CD4-positive, alpha-beta memory T cell (primary cell): ENCODE measurements around the gene CHD6. TPM values are rescaled to one million over a fixed set of nuclear protein-coding genes. Genes with fewer than 3 reads are reported as not detected.

Experiments used
- CTCF ChIA-PET: fragments of 350-600 bp; sonication (Branson Sonifier 250); formaldehyde crosslinking; loops from one replicate; lab custom pipeline; 2021; ENCODE audit warnings: inconsistent platforms; ENCODE audit not compliant: partially characterized antibody; lab: Charles Lee
- POLR2A ChIA-PET: fragments of 350-600 bp; sonication (Branson Sonifier 250); formaldehyde crosslinking; loops from one replicate; lab custom pipeline; 2021; ENCODE audit not compliant: partially characterized antibody; lab: Charles Lee
- DNase-seq, 5 donors: peaks; one replicate each; pipeline versions ENCODE4 v3.0.0 to v3.0.0-alpha.2; 2020 to 2022; ENCODE audit warnings: mixed read lengths in 1 of 5
- H3K27ac ChIP-seq: one replicate; pipeline ENCODE4 v1.7.0; 2013; ENCODE audit warnings: low read depth, low read length
- H3K27me3 ChIP-seq: 2 replicates; pipeline ENCODE4 v1.7.0; 2013; ENCODE audit warnings: mild to moderate bottlenecking, low read length, moderate library complexity; ENCODE audit not compliant: insufficient read depth
- H3K36me3 ChIP-seq: 2 replicates; pipeline ENCODE4 v1.7.0; 2013; ENCODE audit warnings: mild to moderate bottlenecking, low read length, moderate library complexity; ENCODE audit not compliant: insufficient read depth
- H3K4me1 ChIP-seq: 2 replicates; pipeline ENCODE4 v1.7.0; 2013; ENCODE audit warnings: mild to moderate bottlenecking, low read length, moderate library complexity; ENCODE audit not compliant: insufficient read depth
- H3K4me3 ChIP-seq, 2 donors: one replicate each; pipeline ENCODE4 v1.7.0; 2013; ENCODE audit warnings: low read length in 2 of 2, mild to moderate bottlenecking in 1 of 2
- H3K9me3 ChIP-seq, 2 donors: one replicate each; pipeline ENCODE4 v1.7.0; 2013; ENCODE audit warnings: low read length in 2 of 2, control low read depth in 1 of 2; ENCODE audit not compliant: control insufficient read depth in 1 of 2
- H3K27ac Mint-ChIP-seq, 7 donors: one replicate each; pipeline ENCODE4 v1.8.0; 2020 to 2021; ENCODE audit warnings: mixed read lengths in 7 of 7, mild to moderate bottlenecking in 6 of 7, inconsistent platforms in 3 of 7, moderate library complexity in 3 of 7
- H3K27me3 Mint-ChIP-seq, 2 donors: one replicate each; pipeline ENCODE4 v1.8.0; 2020 to 2021; ENCODE audit warnings: mixed read lengths in 2 of 2
- H3K36me3 Mint-ChIP-seq, 2 donors: one replicate each; pipeline ENCODE4 v1.8.0; 2020 to 2021; ENCODE audit warnings: mixed read lengths in 2 of 2, inconsistent platforms in 1 of 2, mild to moderate bottlenecking in 1 of 2
- H3K4me1 Mint-ChIP-seq, 4 donors: one replicate each; pipeline ENCODE4 v1.8.0; 2020 to 2021; ENCODE audit warnings: mixed read lengths in 4 of 4, mild to moderate bottlenecking in 1 of 4
- H3K4me3 Mint-ChIP-seq, 8 donors: one replicate each; pipeline ENCODE4 v1.8.0; 2020 to 2021; ENCODE audit warnings: mixed read lengths in 8 of 8, mild to moderate bottlenecking in 7 of 8, moderate library complexity in 6 of 8, inconsistent platforms in 3 of 8
- H3K9me3 Mint-ChIP-seq, 8 donors: one replicate each; pipeline ENCODE4 v1.8.0; 2020 to 2021; ENCODE audit warnings: mixed read lengths in 8 of 8, mild to moderate bottlenecking in 5 of 8, inconsistent platforms in 3 of 8, moderate library complexity in 1 of 8
- intact Hi-C: fragments of 100-400 bp; cut with micrococcal nuclease; formaldehyde crosslinking; loops from one replicate; pipeline ENCODE4 v1.15.1; 2023
- polyA plus RNA-seq, 2 donors: library from polyadenylated mRNA; unstranded; fragments of 300-500 nt; fragmentation: Illumina TruSeq; gene quantifications; one replicate each; pipeline ENCODE4 v1.2.3, GENCODE V29; 2021
- total RNA-seq, 2 experiments: library from RNA; stranded (reverse); gene quantifications; one replicate each; pipeline ENCODE4 v1.2.3, GENCODE V29; 2021

The CHD6 gene
- total and polyA plus RNA-seq, 4 experiments from 2014 or later = 29.2 to 96.8 (median 77.8) TPM

DNA sequence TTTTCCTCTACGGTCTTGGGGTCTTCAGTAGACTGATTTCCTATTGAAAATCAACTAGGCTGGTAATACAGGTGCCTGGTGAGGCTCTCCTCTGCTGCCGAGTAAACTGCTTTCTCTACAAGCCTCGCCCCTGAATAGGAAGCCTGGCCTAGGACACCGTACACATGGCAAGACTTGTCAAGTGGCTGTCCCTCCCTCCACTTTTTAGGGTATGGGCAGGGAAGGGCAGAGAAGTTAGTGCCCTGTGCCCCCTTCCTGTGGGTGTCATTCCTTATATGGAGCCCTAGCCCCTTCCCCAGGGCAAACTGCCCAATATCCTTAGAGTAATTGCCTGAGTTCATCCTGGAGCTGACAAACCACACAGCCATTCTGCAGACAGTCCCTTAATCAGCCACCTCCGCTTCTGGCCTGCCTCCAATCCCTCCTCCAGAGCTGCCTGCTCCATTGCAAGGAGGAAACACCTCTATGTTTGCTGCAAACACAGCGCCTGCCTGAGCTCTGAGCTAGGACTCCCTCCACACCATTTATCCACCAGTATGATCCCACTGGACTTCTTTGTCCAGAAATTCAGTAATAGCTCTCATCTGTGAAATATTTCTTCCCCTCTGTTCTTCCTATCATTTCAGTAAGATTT is 93.1 kb downstream of the CHD6 start:
- H3K4me3 Mint-ChIP-seq = no peak overlapping the region
- H3K27me3 Mint-ChIP-seq = no peaks in the 10 kb centered on the region
- H3K27me3 ChIP-seq = no peaks in the 10 kb centered on the region
- no peak overlapping the region for H3K27ac ChIP-seq
- no peak overlapping the region for H3K4me3 ChIP-seq
- POLR2A ChIA-PET = no interaction called here
- peaks cover 19 to 46% (median 32%) of the 10 kb centered on the region in 4 donors for H3K4me1 Mint-ChIP-seq
- H3K9me3 Mint-ChIP-seq = peaks cover 0 to 4% (median 0%) of the 10 kb centered on the region in 8 donors
- intact Hi-C loops = no loop called here
- H3K36me3 ChIP-seq = no peaks in the 10 kb centered on the region
- no peak for DNase-seq
- peaks cover 53 to 56% of the 10 kb centered on the region in 2 donors for H3K36me3 Mint-ChIP-seq
- CTCF ChIA-PET = no interaction called here
- no peaks in the 10 kb centered on the region for H3K4me1 ChIP-seq
- H3K9me3 ChIP-seq = no peaks in the 10 kb centered on the region
- H3K27ac Mint-ChIP-seq = no peak overlapping the region

DNA sequence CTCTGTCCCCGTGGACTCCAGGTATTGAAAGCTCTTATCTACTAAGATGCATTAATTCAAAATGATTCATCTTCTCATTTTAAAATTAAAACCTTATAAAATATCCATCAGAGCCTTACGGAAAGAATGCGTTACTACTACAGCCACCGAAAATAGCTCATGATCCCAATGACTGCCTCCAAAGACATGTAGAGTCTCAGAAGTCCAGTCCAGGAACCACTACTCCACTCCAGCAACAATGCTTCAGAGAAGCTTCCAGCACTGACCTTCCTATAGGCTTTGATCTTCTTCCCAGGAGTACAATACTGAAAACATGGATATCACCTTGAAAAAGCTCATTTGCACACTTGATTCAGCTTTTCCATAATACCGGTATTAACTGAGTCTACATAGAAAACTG is 94.3 kb downstream of the CHD6 start:
- Mint-ChIP-seq H3K4me3 (no peak overlapping the region), H3K4me1 (peaks cover 16 to 40% (median 30%) of the 10 kb centered on the region in 4 donors), H3K36me3 (peaks cover 53 to 59% of the 10 kb centered on the region in 2 donors), H3K27ac (no peak overlapping the region), H3K9me3 (peaks cover 0 to 4% (median 0%) of the 10 kb centered on the region in 8 donors), H3K27me3 (no peaks in the 10 kb centered on the region)
- no peak for DNase-seq
- Histone ChIP-seq H3K36me3 (no peaks in the 10 kb centered on the region), H3K27me3 (no peaks in the 10 kb centered on the region), H3K27ac (no peak overlapping the region), H3K4me3 (no peak overlapping the region), H3K4me1 (no peaks in the 10 kb centered on the region), H3K9me3 (no peaks in the 10 kb centered on the region)
- POLR2A ChIA-PET = no interaction called here
- CTCF ChIA-PET = interaction anchor here (1.2 kb wide), 1 partner anchor 11 kb away, joined by 3 read pairs; no protein-coding TSS in a partner anchor
- intact Hi-C loops = no loop called here

DNA sequence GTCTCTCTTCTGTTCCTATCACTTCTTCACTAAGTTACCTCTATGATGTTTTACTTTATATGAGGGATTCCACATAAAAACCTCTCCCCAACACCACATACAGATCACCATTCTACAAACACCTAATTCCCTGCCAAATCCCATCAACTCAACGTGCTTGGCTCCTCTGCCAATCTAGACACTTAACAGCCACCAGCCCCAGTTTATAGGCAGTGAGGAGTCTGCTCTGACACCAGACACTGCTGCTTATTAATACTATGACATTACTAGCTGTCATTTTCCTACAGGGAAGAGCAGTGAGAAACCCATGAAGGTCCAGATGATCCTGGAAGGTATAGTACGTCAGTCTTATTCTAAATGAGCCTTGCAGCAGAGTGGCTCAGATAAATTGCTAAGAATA is 104.3 kb downstream of the CHD6 start:
- Histone ChIP-seq H3K27ac (no peak overlapping the region), H3K9me3 (no peaks in the 10 kb centered on the region), H3K4me1 (no peaks in the 10 kb centered on the region), H3K4me3 (no peak overlapping the region), H3K36me3 (peaks cover 42% of the 10 kb centered on the region), H3K27me3 (no peaks in the 10 kb centered on the region)
- Mint-ChIP-seq H3K27me3 (no peaks in the 10 kb centered on the region), H3K9me3 (no peaks in the 10 kb centered on the region), H3K27ac (peak overlapping the region in 1 of 7 donors; percentile 19), H3K4me3 (no peak overlapping the region), H3K4me1 (peaks cover 19 to 31% (median 20%) of the 10 kb centered on the region in 4 donors), H3K36me3 (peaks cover 72% of the 10 kb centered on the region in 2 donors)
- intact Hi-C loops = no loop called here
- POLR2A ChIA-PET = no interaction called here
- no peak for DNase-seq
- CTCF ChIA-PET = no interaction called here

DNA sequence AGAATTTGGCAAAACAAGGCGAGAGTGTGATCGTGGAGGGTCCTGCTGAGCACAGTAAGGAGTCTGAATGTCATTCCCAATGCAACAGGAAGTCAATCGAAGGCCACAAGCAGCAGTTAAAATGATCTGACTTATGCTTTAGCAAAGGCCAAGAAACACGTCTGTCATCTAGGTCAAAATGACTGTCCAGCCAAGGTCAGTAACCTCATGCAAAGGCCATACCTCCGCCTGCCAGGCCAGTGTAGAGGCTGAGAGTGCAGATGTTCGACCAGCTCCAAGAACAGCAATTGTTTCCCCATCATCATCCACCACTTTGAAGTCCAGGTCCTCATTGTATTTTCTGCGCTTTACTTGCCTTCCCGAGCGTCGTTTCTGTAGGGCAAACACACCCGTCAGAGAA is 105.6 kb downstream of the CHD6 start:
- Mint-ChIP-seq H3K27me3 (no peaks in the 10 kb centered on the region), H3K27ac (peak overlapping the region in 1 of 7 donors; percentile 6), H3K4me3 (no peak overlapping the region), H3K4me1 (peaks cover 22 to 27% (median 24%) of the 10 kb centered on the region in 4 donors), H3K9me3 (no peaks in the 10 kb centered on the region), H3K36me3 (peaks cover 78 to 79% of the 10 kb centered on the region in 2 donors)
- Histone ChIP-seq H3K36me3 (peaks cover 42% of the 10 kb centered on the region), H3K4me3 (no peak overlapping the region), H3K4me1 (no peaks in the 10 kb centered on the region), H3K27ac (no peak overlapping the region), H3K27me3 (no peaks in the 10 kb centered on the region), H3K9me3 (no peaks in the 10 kb centered on the region)
- CTCF ChIA-PET = no interaction called here
- intact Hi-C loops = no loop called here
- no peak for DNase-seq
- POLR2A ChIA-PET = no interaction called here

DNA sequence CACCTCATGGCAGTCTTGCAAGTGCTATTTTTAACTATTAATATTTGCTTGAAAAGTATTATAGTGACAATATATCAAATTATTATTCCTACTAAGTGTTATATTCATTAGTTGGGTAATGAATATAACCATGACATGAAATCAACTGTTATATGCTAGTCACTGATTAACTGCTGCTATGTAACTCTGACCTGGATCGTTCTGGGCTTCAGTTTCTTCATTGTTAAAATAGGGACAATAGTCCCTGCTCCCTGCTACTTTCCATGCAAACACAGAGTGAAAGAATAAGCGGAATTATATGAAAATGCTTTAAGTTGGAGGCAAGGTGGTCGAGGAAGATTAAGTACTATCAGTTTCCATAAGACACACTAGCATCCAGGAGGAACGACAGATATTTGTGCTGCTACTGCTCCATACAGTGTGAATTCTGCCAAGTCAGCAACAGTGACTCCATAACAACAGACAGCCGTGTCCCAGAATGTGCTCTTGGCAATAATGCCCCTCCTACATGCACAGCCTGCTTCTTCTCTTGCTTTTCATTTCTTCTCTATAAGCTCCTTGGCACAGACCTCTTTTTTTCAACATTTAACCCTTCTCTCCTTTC is 107.2 kb downstream of the CHD6 start:
- Mint-ChIP-seq H3K27ac (peak overlapping the region in 2 of 7 donors; percentile 1 to 11), H3K9me3 (peaks cover 0 to 3% (median under 1%) of the 10 kb centered on the region in 8 donors), H3K27me3 (no peaks in the 10 kb centered on the region), H3K4me1 (peaks cover 14 to 21% (median 15%) of the 10 kb centered on the region in 4 donors), H3K36me3 (peaks cover 75 to 82% of the 10 kb centered on the region in 2 donors), H3K4me3 (no peak overlapping the region)
- no peaks in the 10 kb centered on the region for H3K27me3 ChIP-seq
- peaks cover 42% of the 10 kb centered on the region for H3K36me3 ChIP-seq
- CTCF ChIA-PET = no interaction called here
- H3K4me3 ChIP-seq = no peak overlapping the region
- POLR2A ChIA-PET = no interaction called here
- intact Hi-C loops = no loop called here
- no peak for DNase-seq
- H3K9me3 ChIP-seq = no peaks in the 10 kb centered on the region
- H3K4me1 ChIP-seq = no peaks in the 10 kb centered on the region
- no peak overlapping the region for H3K27ac ChIP-seq

DNA sequence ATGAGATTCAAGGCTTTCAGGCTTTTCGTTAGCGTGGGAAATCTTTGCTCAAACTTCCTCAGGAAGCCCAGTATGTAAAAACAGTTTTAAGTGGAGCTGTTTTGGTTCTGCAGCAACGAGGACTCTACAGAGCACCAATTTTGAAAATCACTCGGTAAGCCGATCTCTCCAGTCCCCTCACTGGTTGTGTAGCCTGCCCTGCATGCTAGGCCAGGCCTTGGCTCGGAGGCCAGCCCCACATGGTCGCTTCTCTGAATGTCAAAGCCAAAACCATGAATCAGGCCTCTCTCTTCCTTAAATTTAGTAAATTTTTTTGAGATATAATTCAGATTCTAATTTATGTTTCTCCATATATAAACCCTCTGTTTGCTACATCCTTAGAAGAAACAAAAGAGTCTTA is 108.0 kb downstream of the CHD6 start:
- no peak for DNase-seq
- H3K4me1 ChIP-seq = no peaks in the 10 kb centered on the region
- Mint-ChIP-seq H3K4me1 (peaks cover 10 to 21% (median 11%) of the 10 kb centered on the region in 4 donors), H3K27me3 (no peaks in the 10 kb centered on the region), H3K9me3 (peaks cover 0 to 8% (median 4%) of the 10 kb centered on the region in 8 donors), H3K4me3 (no peak overlapping the region), H3K36me3 (peaks cover 73 to 83% of the 10 kb centered on the region in 2 donors), H3K27ac (no peak overlapping the region)
- H3K9me3 ChIP-seq = no peaks in the 10 kb centered on the region
- ChIA-PET POLR2A (no interaction called here), CTCF (interaction anchor here (1.0 kb wide), 1 partner anchor 22 kb away, joined by 3 read pairs; no protein-coding TSS in a partner anchor)
- intact Hi-C loops = no loop called here
- H3K27ac ChIP-seq = no peak overlapping the region
- H3K4me3 ChIP-seq = no peak overlapping the region
- no peaks in the 10 kb centered on the region for H3K27me3 ChIP-seq
- peaks cover 42% of the 10 kb centered on the region for H3K36me3 ChIP-seq

DNA sequence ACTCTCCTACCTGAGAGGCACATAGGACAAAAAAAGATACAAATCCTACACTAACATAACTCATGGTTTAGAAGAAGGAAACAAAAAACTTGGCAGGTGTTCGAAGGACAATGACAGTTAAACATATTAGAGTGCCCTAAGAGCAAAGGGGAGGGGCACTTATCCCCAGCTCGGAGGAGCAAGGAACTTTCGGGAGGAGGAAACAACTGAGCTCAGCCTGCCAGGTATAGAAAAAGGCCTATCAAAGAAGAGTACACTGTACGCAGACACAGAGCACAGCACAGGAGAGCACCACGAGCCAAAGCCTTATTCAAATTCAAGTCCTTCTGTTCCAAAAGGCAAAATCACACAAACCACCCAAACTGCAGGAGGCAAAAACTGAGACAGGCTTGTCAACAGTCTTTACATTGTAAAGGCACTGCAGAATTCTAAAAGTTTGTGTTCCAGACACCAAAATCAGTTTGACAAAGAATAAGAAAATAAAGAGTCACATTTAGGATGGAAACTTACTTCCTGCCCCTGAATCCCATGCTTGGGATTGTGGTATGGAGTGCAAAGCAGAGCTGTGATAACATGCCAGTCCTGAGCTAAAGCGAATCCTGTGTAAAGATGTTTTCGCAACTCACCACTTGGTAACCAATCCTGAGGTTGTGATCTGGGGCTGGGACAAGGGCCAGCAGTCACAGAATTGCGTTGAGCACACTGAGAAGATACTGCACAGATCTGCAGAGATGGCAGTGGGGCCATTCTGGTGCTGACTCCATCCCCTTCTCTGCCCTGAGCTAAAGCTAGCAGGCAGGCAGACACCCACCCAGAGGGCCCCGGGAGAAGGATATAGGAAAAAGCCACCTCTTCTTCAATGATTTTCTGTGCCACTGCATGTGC is 108.6 kb downstream of the CHD6 start:
- no peak overlapping the region for H3K27ac Mint-ChIP-seq
- CTCF ChIA-PET = interaction anchor here (1.0 kb wide), 1 partner anchor 21 kb away, joined by 3 read pairs; no protein-coding TSS in a partner anchor
- no peak overlapping the region for H3K4me3 Mint-ChIP-seq

More for the DNA sequence above, 108.6 kb downstream of the CHD6 start:
- H3K27me3 Mint-ChIP-seq = no peaks in the 10 kb centered on the region
- H3K4me3 ChIP-seq = no peak overlapping the region
- peaks cover 6 to 21% (median 9%) of the 10 kb centered on the region in 4 donors for H3K4me1 Mint-ChIP-seq
- H3K27ac ChIP-seq = no peak overlapping the region
- no peak for DNase-seq
- H3K36me3 ChIP-seq = peaks cover 38% of the 10 kb centered on the region
- no peaks in the 10 kb centered on the region for H3K27me3 ChIP-seq
- no peaks in the 10 kb centered on the region for H3K4me1 ChIP-seq
- POLR2A ChIA-PET = no interaction called here
- H3K9me3 Mint-ChIP-seq = peaks cover 0 to 12% (median 5%) of the 10 kb centered on the region in 8 donors
- intact Hi-C loops = no loop called here
- no peaks in the 10 kb centered on the region for H3K9me3 ChIP-seq
- H3K36me3 Mint-ChIP-seq = peaks cover 68 to 83% of the 10 kb centered on the region in 2 donors
